HG02852 (cell line): Measurements from ENCODE around the gene SLC25A42.

ENCODE experiments used
- ATAC-seq: cut with Tn5 transposase; IDR thresholded peaks from one replicate; pipeline ENCODE4 v1.9.1; 2021; ENCODE audit warnings: mild to moderate bottlenecking, moderate library complexity; ENCODE audit not compliant: unreplicated experiment

SLC25A42 gene

GRCh38 chr19:19050104-19050503 lies 13.7 kb upstream of the SLC25A42 start:
- no peak for ATAC-seq

DNA sequence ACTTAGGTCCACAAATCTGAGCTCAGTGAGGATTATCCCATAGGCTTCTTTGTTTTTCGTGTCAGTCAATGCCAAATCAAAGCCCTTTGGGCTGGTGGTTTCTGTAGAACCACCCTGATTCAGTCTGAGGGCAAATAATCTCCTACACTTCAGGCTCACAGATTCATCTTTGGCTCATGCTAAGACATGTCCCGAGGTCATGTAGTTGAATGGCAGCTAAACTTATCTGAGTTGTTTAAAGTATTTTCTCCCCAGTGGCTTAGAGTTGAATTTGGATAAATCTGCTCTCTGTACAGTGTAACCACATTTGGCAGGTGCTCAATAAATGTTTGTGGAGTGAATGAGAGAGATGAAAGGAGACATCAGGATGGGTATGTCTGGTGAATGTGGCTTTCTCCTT lies 13.1 kb upstream of the SLC25A42 start:
- no peak for ATAC-seq

DNA sequence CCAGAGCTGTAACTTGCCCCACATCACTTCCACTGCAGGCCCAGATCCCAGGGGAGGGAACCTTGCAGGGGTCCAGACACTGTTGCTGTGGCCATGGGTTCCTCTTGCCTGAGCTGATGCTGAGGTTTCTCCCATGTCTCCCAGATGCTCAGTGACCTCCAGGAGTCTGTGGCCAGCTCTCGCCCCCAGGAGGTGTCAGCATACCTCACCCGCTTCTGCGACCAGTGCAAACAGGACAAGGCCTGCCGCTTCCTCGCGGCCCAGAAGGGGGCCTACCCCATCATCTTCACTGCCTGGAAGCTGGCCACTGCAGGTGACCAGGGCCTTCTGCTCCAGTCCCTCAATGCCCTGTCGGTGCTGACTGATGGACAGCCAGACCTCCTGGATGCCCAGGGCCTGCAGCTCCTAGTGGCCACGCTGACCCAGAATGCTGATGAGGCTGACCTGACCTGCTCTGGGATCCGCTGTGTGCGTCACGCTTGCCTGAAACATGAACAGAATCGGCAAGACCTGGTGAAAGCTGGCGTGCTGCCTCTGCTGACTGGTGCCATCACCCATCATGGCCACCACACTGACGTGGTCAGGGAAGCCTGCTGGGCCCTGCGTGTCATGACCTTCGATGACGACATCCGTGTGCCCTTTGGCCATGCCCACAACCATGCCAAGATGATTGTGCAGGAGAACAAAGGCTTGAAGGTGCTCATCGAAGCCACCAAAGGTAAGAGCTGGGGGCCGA lies 12.1 kb upstream of the SLC25A42 start:
- ATAC-seq = no peak

GRCh38 chr19:19052921-19053320 lies 10.9 kb upstream of the SLC25A42 start:
- no peak for ATAC-seq

- ATAC-seq = no peak
Measured at GRCh38 chr19:19053508-19054314, 10.1 kb upstream of the SLC25A42 start.

DNA sequence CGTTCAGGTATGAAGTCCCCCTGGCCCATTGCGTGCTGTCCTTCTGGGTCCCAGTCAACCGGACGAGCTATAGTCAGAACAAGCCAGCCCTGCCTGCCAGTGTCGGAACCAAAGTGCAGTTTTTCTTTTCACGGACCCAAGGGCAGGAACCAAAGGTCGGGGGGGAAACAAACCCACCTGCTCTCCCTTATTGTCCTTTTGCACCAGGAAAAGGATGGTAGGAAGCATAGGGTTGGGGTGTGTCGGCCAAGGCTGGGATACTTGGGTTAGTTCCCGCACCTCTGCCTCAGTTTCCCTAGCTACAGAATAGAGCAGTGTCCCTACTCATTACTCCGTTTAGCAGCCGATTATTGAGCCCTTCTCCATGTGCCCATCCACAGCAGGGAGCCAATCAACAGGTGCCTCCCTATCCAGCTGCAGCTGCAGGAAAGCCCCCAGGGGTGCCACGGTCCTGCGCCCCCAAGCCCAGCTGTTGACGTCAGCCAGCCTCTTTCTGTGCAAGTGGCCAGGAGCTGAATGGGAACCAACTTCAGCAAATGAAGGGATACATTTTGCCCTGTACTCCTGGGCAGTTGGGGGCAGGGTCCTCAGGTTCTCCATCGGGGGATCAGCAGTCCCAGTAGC lies 9.4 kb upstream of the SLC25A42 start:
- ATAC-seq = no peak

DNA sequence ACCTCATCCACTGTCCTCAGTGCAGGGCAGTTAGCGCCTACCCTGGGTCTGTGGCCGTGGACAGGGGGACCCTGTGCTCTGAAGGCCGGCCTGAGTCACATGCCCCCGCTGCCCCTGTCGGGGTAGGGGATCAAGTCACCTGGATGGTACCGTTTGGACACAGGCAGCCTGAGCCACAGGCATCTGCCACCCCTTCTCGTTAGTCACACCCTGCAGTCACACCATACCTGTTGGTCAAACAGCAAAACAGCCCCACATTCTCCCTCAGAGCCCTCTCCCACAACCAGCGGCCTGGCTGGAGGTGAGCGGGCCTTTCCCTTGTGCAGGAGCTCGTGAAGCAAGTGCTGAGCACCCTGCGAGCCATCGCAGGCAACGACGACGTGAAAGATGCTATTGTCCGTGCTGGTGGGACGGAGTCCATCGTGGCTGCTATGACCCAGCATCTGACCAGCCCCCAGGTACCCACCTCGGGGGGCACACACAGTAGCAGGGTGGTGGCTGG lies 8.8 kb upstream of the SLC25A42 start:
- ATAC-seq = no peak

- ATAC-seq = no peak
Measured at GRCh38 chr19:19055701-19056100, 8.1 kb upstream of the SLC25A42 start.

- ATAC-seq = no peak
Measured at GRCh38 chr19:19056636-19057275, 7.0 kb upstream of the SLC25A42 start.

GRCh38 chr19:19057317-19057716 lies 6.5 kb upstream of the SLC25A42 start:
- no peak for ATAC-seq

DNA sequence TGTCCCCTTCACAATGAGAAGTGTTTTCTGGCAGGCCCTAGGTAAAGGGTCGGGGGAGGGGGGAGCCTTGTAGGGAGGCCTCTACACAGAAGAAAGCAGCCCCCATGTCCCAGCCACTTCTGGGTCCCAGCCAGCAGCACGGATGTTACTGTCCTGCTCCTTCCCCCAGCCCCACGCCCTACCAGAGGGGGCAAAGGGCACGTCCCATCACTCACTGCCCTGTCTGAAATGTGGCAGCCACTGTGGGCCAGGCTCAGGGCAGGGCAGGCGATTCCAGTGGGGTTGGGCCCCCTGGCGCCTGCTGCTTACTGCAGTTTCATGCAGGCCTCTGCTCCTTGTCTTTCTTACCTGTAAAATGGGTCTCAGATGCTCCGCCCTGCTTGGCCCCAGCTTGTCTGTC lies 6.1 kb upstream of the SLC25A42 start:
- no peak for ATAC-seq

DNA sequence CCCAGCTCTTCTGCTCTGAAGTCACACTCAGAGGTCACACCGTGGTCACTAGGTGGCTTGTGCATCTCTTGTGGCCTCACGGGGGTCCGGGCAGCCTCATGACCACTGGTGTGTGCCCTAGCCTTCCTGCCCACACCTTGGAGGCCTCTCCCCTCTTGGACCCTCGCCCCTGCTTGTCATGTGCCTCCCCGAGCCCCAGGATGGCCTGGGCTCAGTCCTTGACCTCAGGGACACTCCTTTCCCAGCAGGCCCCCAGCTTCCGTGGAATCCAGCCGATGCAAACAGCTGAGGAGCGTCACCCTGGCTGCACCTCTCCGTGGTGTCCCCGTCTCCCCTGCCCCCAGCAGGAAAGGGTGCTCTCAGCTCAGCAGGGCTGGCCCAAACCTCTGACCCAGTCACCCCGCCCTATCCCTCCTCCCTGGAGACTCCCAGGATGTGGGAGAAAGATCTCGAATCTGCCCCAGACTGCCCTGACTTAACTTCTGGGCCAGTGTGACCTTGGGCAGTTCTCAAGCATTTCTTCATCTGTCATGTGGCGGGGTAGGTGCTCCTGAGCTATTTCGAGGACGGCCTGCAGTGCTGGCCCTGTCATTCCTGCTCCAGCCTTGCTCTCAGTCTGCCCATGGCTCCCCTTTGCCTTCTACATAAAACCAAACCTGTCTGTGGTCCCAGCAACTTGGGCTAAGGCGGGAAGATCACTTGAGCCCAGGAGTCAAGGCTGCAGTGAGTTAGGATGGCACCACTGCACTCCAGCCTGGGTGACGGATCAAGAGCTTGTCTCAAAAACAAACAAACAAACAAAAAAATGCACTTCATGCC lies 4.6 kb upstream of the SLC25A42 start:
- no peak for ATAC-seq

DNA sequence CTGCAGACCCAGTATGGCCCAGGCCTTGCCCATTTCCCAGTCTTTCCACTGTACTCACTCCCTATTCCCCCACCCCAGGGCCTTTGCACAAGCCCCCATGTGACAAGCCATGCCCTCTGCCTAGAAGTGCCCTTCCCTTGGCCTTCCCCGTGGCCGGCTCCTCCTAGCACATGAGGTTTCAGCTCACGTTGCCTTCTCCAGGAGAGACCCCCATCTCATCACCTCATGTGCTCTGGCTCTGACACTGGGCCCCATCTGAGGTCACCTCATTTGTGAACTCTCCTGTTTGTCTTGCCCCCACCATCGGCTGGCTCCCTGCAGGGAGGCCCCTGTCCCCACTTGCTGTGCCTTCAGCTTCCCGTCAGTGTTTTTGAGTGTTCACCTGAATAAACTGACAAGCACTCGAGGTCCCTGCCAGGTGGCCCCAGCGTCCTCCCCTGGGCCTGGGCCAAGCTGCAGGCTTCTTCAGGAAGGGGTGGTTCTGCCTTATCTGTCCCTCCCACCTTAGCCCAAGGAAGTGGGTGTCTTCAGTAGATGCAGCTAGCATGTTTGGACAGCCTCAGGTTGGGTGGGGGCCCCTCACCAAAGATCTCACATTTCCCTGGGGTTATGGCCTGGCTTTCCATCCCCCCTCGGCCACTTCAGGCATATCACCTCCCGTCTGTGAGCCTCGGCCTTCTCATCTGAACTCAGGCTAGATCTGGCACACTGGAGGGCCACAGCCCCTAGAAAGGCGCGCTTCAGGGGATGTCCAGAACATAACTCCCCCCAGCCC lies 3.8 kb upstream of the SLC25A42 start:
- ATAC-seq = no peak

GRCh38 chr19:19061506-19061905 lies 2.3 kb upstream of the SLC25A42 start:
- ATAC-seq = no peak

GRCh38 chr19:19062454-19063182 lies 1.2 kb upstream of the SLC25A42 start:
- no peak for ATAC-seq

- ATAC-seq = no peak
Measured at GRCh38 chr19:19064098-19064722, 416 bp downstream of the SLC25A42 start.

GRCh38 chr19:19064811-19065745 lies 1.3 kb downstream of the SLC25A42 start:
- ATAC-seq = no peak
